Suprapubic skin (tissue), 3 donors: ENCODE measurements around the gene DOK4.
A peak's percentile ranks its signal among the peaks of the same experiment; 100 is the strongest.

Source experiments
- CTCF ChIP-seq, 2 donors: fragments of 200-600 bp in 1 of 2; fragments of 450-650 bp in 1 of 2; sonication (generic) in 1 of 2; IDR thresholded peaks; one replicate each; pipeline ENCODE4 v1.5.1; 2016 to 2019; ENCODE audit warnings: antibody characterized with exemption in 2 of 2, mild to moderate bottlenecking in 1 of 2, moderate library complexity in 1 of 2
- EP300 ChIP-seq: sonication (generic); formaldehyde crosslinking; IDR thresholded peaks from one replicate; pipeline ENCODE4 v1.6.1; 2017; ENCODE audit warnings: antibody characterized with exemption
- POLR2A ChIP-seq, 2 donors: fragments of 450-650 bp; IDR thresholded peaks; one replicate each; pipeline ENCODE4 v1.6.1; 2017; ENCODE audit warnings: antibody characterized with exemption in 2 of 2, mild to moderate bottlenecking in 2 of 2, moderate library complexity in 2 of 2

- peak; percentile 96 for TF ChIP-seq CTCF (IDR thresholded peaks at IDR 0.05)
- peak; percentile 73 to 85 for TF ChIP-seq POLR2A (IDR thresholded peaks at IDR 0.05)
- no peak for TF ChIP-seq EP300
Observed at GRCh38 chr16:57462209-57462977, 23.9 kb downstream of the DOK4 start, which contains the start of gene POLR2C.
